DOHH2 (cell line): Measurements from ENCODE around the gene SMAGP.

ENCODE experiments used
- CTCF ChIP-seq: fragments of 200-600 bp; sonication (generic); IDR thresholded peaks from one replicate; pipeline ENCODE4 v1.5.1; 2014; ENCODE audit warnings: antibody characterized with exemption, mild to moderate bottlenecking, low read depth, low read length; ENCODE audit not compliant: poor library complexity, severe bottlenecking
- EZH2phosphoT487 ChIP-seq: fragments of 200-600 bp; sonication (generic); IDR thresholded peaks from 2 replicates; pipeline ENCODE4 v1.6.1; 2017; ENCODE audit warnings: borderline replicate concordance, mild to moderate bottlenecking, antibody characterized with exemption, low read length, moderate library complexity, mixed read lengths

GRCh38 chr12:51265024-51265423 is 5.2 kb downstream of the SMAGP start:
- no peak for TF ChIP-seq CTCF
- TF ChIP-seq EZH2phosphoT487, result no peak
